HEK293 (cell line): ENCODE data around the gene DPYSL5.

ENCODE experiments used
- CTCF ChIA-PET: fragments of 350-600 bp; formaldehyde crosslinking; extraction: SDS; loops from one replicate; lab custom pipeline; 2021; ENCODE audit warnings: antibody characterized with exemption; lab: Yijun Ruan, JAX
- POLR2A ChIA-PET: fragments of 300-600 bp; formaldehyde crosslinking; extraction: SDS; loops from one replicate; lab custom pipeline; 2020; ENCODE audit warnings: antibody characterized with exemption, inconsistent platforms; lab: Yijun Ruan, JAX
- H3K27ac ChIP-seq: fragments of 200-500 bp; sonication (Bioruptor generic); 2 replicates; pipeline ENCODE4 v1.5.1; 2014; ENCODE audit warnings: low read depth, low read length, control low read depth, inconsistent platforms; ENCODE audit errors: extremely low read depth
- H3K36me3 ChIP-seq, 2 experiments: fragments of 200-500 bp in 1 of 2; sonication (Bioruptor generic) in 1 of 2; 1 replicate in 1 of 2; 2 replicates in 1 of 2; pipeline ENCODE4 v1.5.1; 2014 to 2017; ENCODE audit warnings: inconsistent platforms in 2 of 2, low read length in 2 of 2; ENCODE audit not compliant: control insufficient read depth in 2 of 2, insufficient read depth in 1 of 2
- H3K4me1 ChIP-seq: fragments of 200-500 bp; sonication (Bioruptor generic); 2 replicates; pipeline ENCODE4 v1.5.1; 2014; ENCODE audit warnings: mild to moderate bottlenecking, low read length, inconsistent platforms; ENCODE audit not compliant: control insufficient read depth, insufficient read depth
- H3K4me3 ChIP-seq: 2 replicates; pipeline ENCODE4 v1.5.1; 2011; ENCODE audit warnings: low read depth, mild to moderate bottlenecking, control low read depth, low read length, moderate library complexity
- H3K9me3 ChIP-seq: fragments of 200-500 bp; sonication (Bioruptor generic); 2 replicates; pipeline ENCODE4 v1.5.1; 2014; ENCODE audit warnings: low read depth, low read length, inconsistent platforms; ENCODE audit not compliant: control insufficient read depth, insufficient read depth
- BCL11B ChIP-seq: fragments of 450-650 bp; formaldehyde crosslinking; IDR thresholded peaks from 2 replicates; pipeline ENCODE4 v1.5.1; 2016; ENCODE audit warnings: low read depth, missing biosample characterization, missing genetic modification characterization
- HOXA7 ChIP-seq: sonication (generic); formaldehyde crosslinking; IDR thresholded peaks from 2 replicates; pipeline ENCODE4 v1.8.1; 2022; ENCODE audit warnings: missing genetic modification reagents, borderline replicate concordance
- IKZF3 ChIP-seq: fragments of 450-650 bp; IDR thresholded peaks from 2 replicates; pipeline ENCODE4 v1.5.0; 2018; ENCODE audit warnings: missing biosample characterization, mild to moderate bottlenecking, missing genetic modification characterization, moderate library complexity
- MZF1 ChIP-seq: fragments of 450-650 bp; formaldehyde crosslinking; IDR thresholded peaks from 2 replicates; pipeline ENCODE4 v1.5.1; 2017; ENCODE audit warnings: missing biosample characterization, missing genetic modification characterization, borderline replicate concordance
- ZBTB1 ChIP-seq: fragments of 450-650 bp; formaldehyde crosslinking; IDR thresholded peaks from 2 replicates; pipeline ENCODE4 v1.5.1; 2016; ENCODE audit warnings: missing biosample characterization, missing genetic modification characterization
- ZBTB17 ChIP-seq: fragments of 450-650 bp; formaldehyde crosslinking; IDR thresholded peaks from 2 replicates; pipeline ENCODE4 v1.5.1; 2016; ENCODE audit warnings: missing biosample characterization, missing genetic modification characterization
- ZBTB48 ChIP-seq: fragments of 450-650 bp; formaldehyde crosslinking; IDR thresholded peaks from 2 replicates; pipeline ENCODE4 v1.5.1; 2016; ENCODE audit warnings: missing biosample characterization, missing genetic modification characterization
- ZNF112 ChIP-seq: fragments of 450-650 bp; formaldehyde crosslinking; IDR thresholded peaks from 2 replicates; pipeline ENCODE4 v1.5.0; 2017; ENCODE audit warnings: missing biosample characterization, missing genetic modification characterization
- ZNF140 ChIP-seq: fragments of 450-650 bp; formaldehyde crosslinking; IDR thresholded peaks from 2 replicates; pipeline ENCODE4 v1.5.1; 2016; ENCODE audit warnings: missing biosample characterization, missing genetic modification characterization
- ZNF184 ChIP-seq: fragments of 450-650 bp; IDR thresholded peaks from 2 replicates; pipeline ENCODE4 v1.5.1; 2018; ENCODE audit warnings: missing biosample characterization, mild to moderate bottlenecking, missing genetic modification characterization
- ZNF2 ChIP-seq: fragments of 450-650 bp; formaldehyde crosslinking; IDR thresholded peaks from 2 replicates; pipeline ENCODE4 v1.5.1; 2016; ENCODE audit warnings: missing biosample characterization, missing genetic modification characterization
- ZNF24 ChIP-seq: fragments of 450-650 bp; formaldehyde crosslinking; IDR thresholded peaks from 2 replicates; pipeline ENCODE4 v1.5.1; 2016; ENCODE audit warnings: missing biosample characterization, missing genetic modification characterization
- ZNF600 ChIP-seq: fragments of 450-650 bp; formaldehyde crosslinking; IDR thresholded peaks from 2 replicates; pipeline ENCODE4 v1.5.1; 2016; ENCODE audit warnings: missing biosample characterization, missing genetic modification characterization
- TF ChIP-seq, protein P1 (sequence below): fragments of 450-650 bp; formaldehyde crosslinking; IDR thresholded peaks from 2 replicates; pipeline ENCODE4 v1.5.1; 2016; ENCODE audit warnings: missing biosample characterization, missing genetic modification characterization
- TF ChIP-seq, protein P2 (sequence below): fragments of 450-650 bp; formaldehyde crosslinking; IDR thresholded peaks from 2 replicates; pipeline ENCODE4 v1.5.1; 2016; ENCODE audit warnings: missing biosample characterization, missing genetic modification characterization
- TF ChIP-seq, protein P3 (sequence below): fragments of 450-650 bp; formaldehyde crosslinking; IDR thresholded peaks from 2 replicates; pipeline ENCODE4 v1.5.1; 2016; ENCODE audit warnings: missing biosample characterization, missing genetic modification characterization, borderline replicate concordance
- TF ChIP-seq, protein P4 (sequence below): fragments of 450-650 bp; formaldehyde crosslinking; optimal IDR thresholded peaks from 2 replicates; pipeline ENCODE3; 2016; ENCODE audit warnings: missing biosample characterization, mild to moderate bottlenecking, missing genetic modification characterization
- TF ChIP-seq, protein P5 (sequence below): fragments of 450-650 bp; formaldehyde crosslinking; IDR thresholded peaks from 2 replicates; pipeline ENCODE4 v1.5.1; 2017; ENCODE audit warnings: missing biosample characterization, missing genetic modification characterization

Gene DPYSL5

DNA sequence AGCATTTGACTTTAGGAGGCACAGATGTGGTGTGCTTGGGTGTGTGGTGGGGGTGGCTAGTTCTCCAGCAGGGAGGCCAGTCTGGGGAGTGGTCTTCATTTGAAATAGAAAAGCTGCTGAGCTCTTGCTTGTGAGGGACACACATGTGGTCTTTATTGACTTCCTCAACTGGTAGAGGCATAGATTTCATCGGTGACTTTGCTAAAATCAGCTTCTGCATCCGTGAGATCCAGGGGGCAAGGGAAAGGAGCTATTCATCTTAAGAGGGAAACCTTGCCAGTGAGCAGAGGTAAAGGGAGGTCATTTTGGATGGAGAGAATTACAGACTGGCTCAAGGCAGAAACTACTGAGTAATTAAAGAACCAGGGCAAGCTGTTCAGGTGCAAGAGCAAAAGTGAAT is 127.2 kb downstream of the DPYSL5 start:
- TF ChIP-seq MZF1 (tag by site-specific recombination) (no peak), ZNF140 (tag by site-specific recombination) (no peak), ZNF184 (tag by site-specific recombination) (no peak), IKZF3 (tag by site-specific recombination) (no peak), ZNF24 (no peak), ZBTB48 (tag by site-specific recombination) (no peak)
- TF ChIP-seq, protein P1, sequence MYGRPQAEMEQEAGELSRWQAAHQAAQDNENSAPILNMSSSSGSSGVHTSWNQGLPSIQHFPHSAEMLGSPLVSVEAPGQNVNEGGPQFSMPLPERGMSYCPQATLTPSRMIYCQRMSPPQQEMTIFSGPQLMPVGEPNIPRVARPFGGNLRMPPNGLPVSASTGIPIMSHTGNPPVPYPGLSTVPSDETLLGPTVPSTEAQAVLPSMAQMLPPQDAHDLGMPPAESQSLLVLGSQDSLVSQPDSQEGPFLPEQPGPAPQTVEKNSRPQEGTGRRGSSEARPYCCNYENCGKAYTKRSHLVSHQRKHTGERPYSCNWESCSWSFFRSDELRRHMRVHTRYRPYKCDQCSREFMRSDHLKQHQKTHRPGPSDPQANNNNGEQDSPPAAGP, result no peak
- no peaks in the 10 kb centered on the region for H3K36me3 ChIP-seq
- ChIA-PET CTCF (interaction anchor here (1.1 to 2.2 kb wide), 5 partner anchors 11 to 129 kb away, joined by 4 to 18 read pairs (median 5); no protein-coding TSS in a partner anchor), POLR2A (interaction anchor here (0.6 kb wide), 1 partner anchor 58 kb away, joined by 3 read pairs; no protein-coding TSS in a partner anchor)
- H3K4me3 ChIP-seq, result no peak overlapping the region
- peaks cover 13% of the 10 kb centered on the region for H3K4me1 ChIP-seq
- no peaks in the 10 kb centered on the region for H3K9me3 ChIP-seq
- no peak overlapping the region for H3K27ac ChIP-seq

DNA sequence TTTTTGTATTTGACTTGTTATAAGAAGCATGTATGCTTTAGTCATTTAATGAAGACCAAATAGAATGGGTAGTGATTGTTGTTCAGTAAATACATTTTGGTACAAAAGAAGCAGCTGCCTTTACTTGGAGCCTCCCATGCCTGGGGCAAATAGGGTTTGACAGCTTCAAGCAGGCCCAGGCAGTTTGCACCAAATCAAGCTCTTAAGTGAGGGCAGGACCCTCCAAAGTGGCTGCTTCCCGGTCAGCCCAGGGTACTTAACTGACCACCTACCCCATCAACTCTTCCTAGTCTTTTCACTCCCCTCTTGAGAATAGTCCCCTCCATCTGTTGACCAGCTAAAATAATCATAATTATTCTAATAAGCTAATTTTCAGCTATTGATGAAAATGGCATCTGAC is 127.7 kb downstream of the DPYSL5 start:
- POLR2A ChIA-PET, result no interaction called here
- H3K27ac ChIP-seq, result no peak overlapping the region
- CTCF ChIA-PET, result interaction anchor here (0.7 to 2.2 kb wide), 9 partner anchors 11 to 328 kb away, joined by 3 to 18 read pairs (median 4); no protein-coding TSS in a partner anchor
- H3K36me3 ChIP-seq, result no peaks in the 10 kb centered on the region
- H3K4me1 ChIP-seq, result peaks cover 13% of the 10 kb centered on the region
- H3K9me3 ChIP-seq, result no peaks in the 10 kb centered on the region
- TF ChIP-seq ZNF112, result no peak
- TF ChIP-seq, all 188 proteins: peak for 0
- no peak overlapping the region for H3K4me3 ChIP-seq

DNA sequence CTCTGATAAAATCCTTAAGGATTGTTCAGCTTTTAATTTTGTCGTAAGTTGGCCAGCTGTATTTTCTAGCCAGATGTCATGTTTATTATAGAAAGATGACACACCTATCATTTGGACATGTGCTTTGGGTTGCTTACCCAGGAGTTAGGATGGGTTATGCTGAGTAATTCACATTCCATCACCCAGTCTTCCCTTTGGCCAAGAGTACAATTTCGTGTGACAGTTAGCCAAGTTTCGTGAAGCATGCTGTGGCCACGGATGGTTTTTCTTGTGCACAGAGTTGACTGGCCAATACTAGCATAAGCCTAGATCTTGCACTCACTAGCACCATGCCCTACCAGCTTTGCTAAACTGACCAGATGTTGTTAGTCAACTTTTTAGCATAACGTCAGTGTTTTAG is 128.3 kb downstream of the DPYSL5 start:
- TF ChIP-seq, protein P2, sequence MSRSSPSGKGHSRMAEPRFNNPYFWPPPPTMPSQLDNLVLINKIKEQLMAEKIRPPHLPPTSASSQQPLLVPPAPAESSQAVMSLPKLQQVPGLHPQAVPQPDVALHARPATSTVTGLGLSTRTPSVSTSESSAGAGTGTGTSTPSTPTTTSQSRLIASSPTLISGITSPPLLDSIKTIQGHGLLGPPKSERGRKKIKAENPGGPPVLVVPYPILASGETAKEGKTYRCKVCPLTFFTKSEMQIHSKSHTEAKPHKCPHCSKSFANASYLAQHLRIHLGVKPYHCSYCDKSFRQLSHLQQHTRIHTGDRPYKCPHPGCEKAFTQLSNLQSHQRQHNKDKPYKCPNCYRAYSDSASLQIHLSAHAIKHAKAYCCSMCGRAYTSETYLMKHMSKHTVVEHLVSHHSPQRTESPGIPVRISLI, result no peak
- no peak for TF ChIP-seq MZF1 (tag by site-specific recombination)
- TF ChIP-seq HOXA7 (CRISPR knock-in tag), result no peak
- 0 out of 2 replicates have a peak, but pooled peaks have one; percentile 38 for TF ChIP-seq ZNF600
- no peak for TF ChIP-seq BCL11B (tag by site-specific recombination)
- no peak for TF ChIP-seq ZBTB1
- Histone ChIP-seq H3K36me3 (no peaks in the 10 kb centered on the region), H3K27ac (no peak overlapping the region), H3K9me3 (no peaks in the 10 kb centered on the region), H3K4me3 (no peak overlapping the region), H3K4me1 (peaks cover 13% of the 10 kb centered on the region)
- ChIA-PET POLR2A (no interaction called here), CTCF (interaction anchor here (0.7 to 2.2 kb wide), 7 partner anchors 10 to 327 kb away, joined by 3 to 18 read pairs (median 4); no protein-coding TSS in a partner anchor)

DNA sequence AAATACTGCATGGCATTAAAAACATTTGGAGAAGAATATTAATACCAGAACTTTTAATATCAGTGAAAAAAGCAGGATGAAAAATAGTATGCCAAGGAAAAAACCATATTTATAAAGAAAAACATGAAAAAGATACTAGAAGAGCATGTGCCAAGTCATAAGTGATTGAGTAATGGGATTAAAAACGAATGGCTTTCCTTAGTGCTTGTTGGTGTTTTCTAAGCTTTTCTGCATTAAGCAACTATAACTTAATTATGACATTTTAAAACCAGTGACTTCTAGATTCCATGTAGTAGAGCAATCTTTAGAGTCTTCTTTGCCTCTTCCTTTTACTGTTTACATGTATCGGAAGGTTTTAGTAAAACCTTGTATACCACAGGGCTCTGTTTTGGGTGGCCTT is 129.1 kb downstream of the DPYSL5 start:
- CTCF ChIA-PET, result interaction anchor here (1.0 to 1.9 kb wide), 3 partner anchors 15 to 132 kb away, joined by 3 to 18 read pairs (median 5); no protein-coding TSS in a partner anchor
- H3K9me3 ChIP-seq, result no peaks in the 10 kb centered on the region
- no peak overlapping the region for H3K27ac ChIP-seq
- POLR2A ChIA-PET, result interaction anchor here (2.5 kb wide), 1 partner anchor 74 kb away, joined by 8 read pairs; the partner anchor contains the start of gene AGBL5
- H3K4me1 ChIP-seq, result peaks cover 10% of the 10 kb centered on the region; the same call in 1 of the 2 replicates
- no peaks in the 10 kb centered on the region for H3K36me3 ChIP-seq
- no peak overlapping the region for H3K4me3 ChIP-seq
- TF ChIP-seq, protein P3, sequence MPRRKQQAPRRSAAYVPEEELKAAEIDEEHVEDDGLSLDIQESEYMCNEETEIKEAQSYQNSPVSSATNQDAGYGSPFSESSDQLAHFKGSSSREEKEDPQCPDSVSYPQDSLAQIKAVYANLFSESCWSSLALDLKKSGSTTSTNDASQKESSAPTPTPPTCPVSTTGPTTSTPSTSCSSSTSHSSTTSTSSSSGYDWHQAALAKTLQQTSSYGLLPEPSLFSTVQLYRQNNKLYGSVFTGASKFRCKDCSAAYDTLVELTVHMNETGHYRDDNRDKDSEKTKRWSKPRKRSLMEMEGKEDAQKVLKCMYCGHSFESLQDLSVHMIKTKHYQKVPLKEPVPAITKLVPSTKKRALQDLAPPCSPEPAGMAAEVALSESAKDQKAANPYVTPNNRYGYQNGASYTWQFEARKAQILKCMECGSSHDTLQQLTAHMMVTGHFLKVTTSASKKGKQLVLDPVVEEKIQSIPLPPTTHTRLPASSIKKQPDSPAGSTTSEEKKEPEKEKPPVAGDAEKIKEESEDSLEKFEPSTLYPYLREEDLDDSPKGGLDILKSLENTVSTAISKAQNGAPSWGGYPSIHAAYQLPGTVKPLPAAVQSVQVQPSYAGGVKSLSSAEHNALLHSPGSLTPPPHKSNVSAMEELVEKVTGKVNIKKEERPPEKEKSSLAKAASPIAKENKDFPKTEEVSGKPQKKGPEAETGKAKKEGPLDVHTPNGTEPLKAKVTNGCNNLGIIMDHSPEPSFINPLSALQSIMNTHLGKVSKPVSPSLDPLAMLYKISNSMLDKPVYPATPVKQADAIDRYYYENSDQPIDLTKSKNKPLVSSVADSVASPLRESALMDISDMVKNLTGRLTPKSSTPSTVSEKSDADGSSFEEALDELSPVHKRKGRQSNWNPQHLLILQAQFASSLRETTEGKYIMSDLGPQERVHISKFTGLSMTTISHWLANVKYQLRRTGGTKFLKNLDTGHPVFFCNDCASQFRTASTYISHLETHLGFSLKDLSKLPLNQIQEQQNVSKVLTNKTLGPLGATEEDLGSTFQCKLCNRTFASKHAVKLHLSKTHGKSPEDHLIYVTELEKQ (tag by site-specific recombination), result no peak
- TF ChIP-seq, protein P4, sequence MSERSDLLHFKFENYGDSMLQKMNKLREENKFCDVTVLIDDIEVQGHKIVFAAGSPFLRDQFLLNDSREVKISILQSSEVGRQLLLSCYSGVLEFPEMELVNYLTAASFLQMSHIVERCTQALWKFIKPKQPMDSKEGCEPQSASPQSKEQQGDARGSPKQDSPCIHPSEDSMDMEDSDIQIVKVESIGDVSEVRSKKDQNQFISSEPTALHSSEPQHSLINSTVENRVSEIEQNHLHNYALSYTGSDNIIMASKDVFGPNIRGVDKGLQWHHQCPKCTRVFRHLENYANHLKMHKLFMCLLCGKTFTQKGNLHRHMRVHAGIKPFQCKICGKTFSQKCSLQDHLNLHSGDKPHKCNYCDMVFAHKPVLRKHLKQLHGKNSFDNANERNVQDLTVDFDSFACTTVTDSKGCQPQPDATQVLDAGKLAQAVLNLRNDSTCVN (tag by site-specific recombination), result no peak
- TF ChIP-seq, protein P2, result no peak
- TF ChIP-seq ZNF2 (tag by site-specific recombination) (no peak), ZBTB17 (no peak)
- TF ChIP-seq, protein P5, sequence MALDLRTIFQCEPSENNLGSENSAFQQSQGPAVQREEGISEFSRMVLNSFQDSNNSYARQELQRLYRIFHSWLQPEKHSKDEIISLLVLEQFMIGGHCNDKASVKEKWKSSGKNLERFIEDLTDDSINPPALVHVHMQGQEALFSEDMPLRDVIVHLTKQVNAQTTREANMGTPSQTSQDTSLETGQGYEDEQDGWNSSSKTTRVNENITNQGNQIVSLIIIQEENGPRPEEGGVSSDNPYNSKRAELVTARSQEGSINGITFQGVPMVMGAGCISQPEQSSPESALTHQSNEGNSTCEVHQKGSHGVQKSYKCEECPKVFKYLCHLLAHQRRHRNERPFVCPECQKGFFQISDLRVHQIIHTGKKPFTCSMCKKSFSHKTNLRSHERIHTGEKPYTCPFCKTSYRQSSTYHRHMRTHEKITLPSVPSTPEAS (tag by site-specific recombination), result no peak
